ENCODE data around the gene GAL3ST2.
A peak's percentile ranks its signal among the peaks of the same experiment; 100 is the strongest.
"Not testable (repeated sequence)": the region's sequence is repeated elsewhere in the genome, so short reads cannot be mapped to it uniquely, and the experiment has no call there.

The GAL3ST2 gene

DNA sequence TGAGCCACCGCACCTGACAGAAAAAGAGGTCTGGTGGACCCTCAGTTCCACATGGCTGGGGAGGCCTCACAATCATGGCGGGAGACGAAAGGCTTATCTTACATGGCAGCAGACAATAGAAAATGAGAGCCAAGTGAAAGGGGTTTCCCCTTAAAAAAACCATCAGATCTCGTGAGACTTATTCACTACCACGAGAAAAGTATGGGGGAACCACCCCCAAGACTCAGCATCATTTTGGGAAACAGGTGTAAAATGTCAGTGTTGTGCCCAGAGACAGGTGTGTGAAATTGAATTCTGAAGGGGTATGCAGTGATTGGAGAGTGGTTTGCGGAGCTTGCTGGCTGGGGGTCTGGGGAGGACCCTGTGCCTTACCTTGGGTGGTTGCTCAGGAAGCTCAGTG, 46.8 kb upstream of the GAL3ST2 start:
- Histone ChIP-seq H3K4me3 (ENCODE audit: insufficient read depth, low read length, poor library complexity, severe bottlenecking) (no peak overlapping the region), H3K79me2 (ENCODE audit: insufficient read depth, low read length) (no peaks in the 10 kb centered on the region), H3K9ac (ENCODE audit: low read length) (no peak overlapping the region), H3K4me2 (ENCODE audit: low read depth, low read length, poor library complexity, severe bottlenecking) (no peak overlapping the region), H3K27me3 (ENCODE audit: low read length) (no peaks in the 10 kb centered on the region), H3K27ac (ENCODE audit: low read depth, low read length) (no peak overlapping the region), H3K36me3 (ENCODE audit: low read length) (no peaks in the 10 kb centered on the region), H3F3A (ENCODE audit: insufficient read depth) (no peaks in the 10 kb centered on the region), H2AFZ (ENCODE audit: low read depth, low read length, severe bottlenecking) (no peak overlapping the region), H3K9me3 (ENCODE audit: insufficient read depth, low read length) (no peaks in the 10 kb centered on the region), H4K20me1 (ENCODE audit: low read depth, low read length) (no peaks in the 10 kb centered on the region), H3K9me2 (replicated peaks; ENCODE audit: insufficient read depth, low read length) (no peaks in the 10 kb centered on the region)
- TF ChIP-seq EZH2phosphoT487 (conservative IDR thresholded peaks at IDR 0.05; ENCODE audit: low read length), result no peak
- no peak for TF ChIP-seq CTCF (IDR thresholded peaks at IDR 0.05; ENCODE audit: insufficient read depth, low read length, poor library complexity, severe bottlenecking)

- no peak overlapping the region for H3K4me2 ChIP-seq (ENCODE audit: low read depth, low read length, poor library complexity, severe bottlenecking)
- H3K9ac ChIP-seq (ENCODE audit: low read length), result no peak overlapping the region
- H2AFZ ChIP-seq (ENCODE audit: low read depth, low read length, severe bottlenecking), result no peak overlapping the region
- H3K9me2 ChIP-seq (replicated peaks; ENCODE audit: insufficient read depth, low read length), result no peaks in the 10 kb centered on the region
- no peak for TF ChIP-seq CTCF (IDR thresholded peaks at IDR 0.05; ENCODE audit: insufficient read depth, low read length, poor library complexity, severe bottlenecking)
- no peak for TF ChIP-seq EZH2phosphoT487 (conservative IDR thresholded peaks at IDR 0.05; ENCODE audit: low read length)
- H3K9me3 ChIP-seq (ENCODE audit: insufficient read depth, low read length), result no peaks in the 10 kb centered on the region
- no peaks in the 10 kb centered on the region for H3F3A ChIP-seq (ENCODE audit: insufficient read depth)
- H3K4me3 ChIP-seq (ENCODE audit: insufficient read depth, low read length, poor library complexity, severe bottlenecking), result no peak overlapping the region
- H3K36me3 ChIP-seq (ENCODE audit: low read length), result no peaks in the 10 kb centered on the region
- no peaks in the 10 kb centered on the region for H4K20me1 ChIP-seq (ENCODE audit: low read depth, low read length)
- no peaks in the 10 kb centered on the region for H3K79me2 ChIP-seq (ENCODE audit: insufficient read depth, low read length)
- H3K27me3 ChIP-seq (ENCODE audit: low read length), result no peaks in the 10 kb centered on the region
- no peak overlapping the region for H3K27ac ChIP-seq (ENCODE audit: low read depth, low read length)
Observed at GRCh38 chr2:241730671-241731293, 45.8 kb upstream of the GAL3ST2 start.

DNA sequence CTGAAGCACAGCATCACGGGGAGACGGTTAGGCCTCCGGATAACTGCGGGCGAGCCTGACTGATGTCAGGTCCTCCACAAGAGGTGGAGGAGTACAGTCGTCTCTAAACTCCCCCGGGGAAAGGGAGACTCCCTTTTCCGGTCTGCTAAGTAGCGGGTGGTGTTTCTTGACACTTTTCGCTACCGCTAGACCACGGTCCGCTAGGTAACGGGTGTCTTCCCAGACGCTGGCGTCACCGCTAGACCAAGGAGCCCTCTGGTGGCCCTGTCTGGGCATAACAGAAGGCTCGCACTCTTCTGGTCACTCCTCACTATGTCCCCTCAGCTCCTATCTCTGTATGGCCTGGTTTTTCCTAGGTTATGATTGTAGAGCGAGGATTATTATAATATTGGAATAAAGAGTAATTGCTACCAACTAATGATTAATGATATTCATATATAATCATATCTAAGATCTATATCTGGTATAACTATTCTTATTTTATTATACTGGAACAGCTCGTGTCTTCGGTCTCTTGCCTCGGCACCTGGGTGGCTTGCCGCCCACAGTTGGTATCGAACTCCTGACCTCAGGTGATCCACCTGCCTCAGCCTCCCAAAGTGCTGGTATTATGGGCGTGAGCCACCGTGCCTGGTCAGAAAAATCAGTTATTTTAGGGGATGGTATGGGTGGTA, 44.0 kb upstream of the GAL3ST2 start:
- H3K9me2 ChIP-seq (replicated peaks; ENCODE audit: insufficient read depth, low read length); H3F3A ChIP-seq (ENCODE audit: insufficient read depth); H4K20me1 ChIP-seq (ENCODE audit: low read depth, low read length); H3K9me3 ChIP-seq (ENCODE audit: insufficient read depth, low read length); H3K79me2 ChIP-seq (ENCODE audit: insufficient read depth, low read length); H3K27me3 ChIP-seq (ENCODE audit: low read length); H3K27ac ChIP-seq (ENCODE audit: low read depth, low read length); H3K4me3 ChIP-seq (ENCODE audit: insufficient read depth, low read length, poor library complexity, severe bottlenecking); H3K36me3 ChIP-seq (ENCODE audit: low read length); H2AFZ ChIP-seq (ENCODE audit: low read depth, low read length, severe bottlenecking); H3K9ac ChIP-seq (ENCODE audit: low read length): not testable (repeated sequence)
- H3K4me2 ChIP-seq (ENCODE audit: low read depth, low read length, poor library complexity, severe bottlenecking), result peak overlapping the region; percentile 18

Measured in SU-DHL-6 (cell line).